GM21423 (cell line): Measurements from ENCODE around the gene MOSMO.
"Not testable (repeated sequence)": the region's sequence is repeated elsewhere in the genome, so short reads cannot be mapped to it uniquely, and the experiment has no call there.

Experiments used
- ATAC-seq: cut with Tn5 transposase; IDR thresholded peaks from one replicate; pipeline ENCODE4 v1.9.1; 2021; ENCODE audit warnings: mild to moderate bottlenecking, moderate library complexity; ENCODE audit not compliant: unreplicated experiment

MOSMO gene

GRCh38 chr16:22091721-22092120 is 83.8 kb downstream of the MOSMO start:
- ATAC-seq, result no peak

DNA sequence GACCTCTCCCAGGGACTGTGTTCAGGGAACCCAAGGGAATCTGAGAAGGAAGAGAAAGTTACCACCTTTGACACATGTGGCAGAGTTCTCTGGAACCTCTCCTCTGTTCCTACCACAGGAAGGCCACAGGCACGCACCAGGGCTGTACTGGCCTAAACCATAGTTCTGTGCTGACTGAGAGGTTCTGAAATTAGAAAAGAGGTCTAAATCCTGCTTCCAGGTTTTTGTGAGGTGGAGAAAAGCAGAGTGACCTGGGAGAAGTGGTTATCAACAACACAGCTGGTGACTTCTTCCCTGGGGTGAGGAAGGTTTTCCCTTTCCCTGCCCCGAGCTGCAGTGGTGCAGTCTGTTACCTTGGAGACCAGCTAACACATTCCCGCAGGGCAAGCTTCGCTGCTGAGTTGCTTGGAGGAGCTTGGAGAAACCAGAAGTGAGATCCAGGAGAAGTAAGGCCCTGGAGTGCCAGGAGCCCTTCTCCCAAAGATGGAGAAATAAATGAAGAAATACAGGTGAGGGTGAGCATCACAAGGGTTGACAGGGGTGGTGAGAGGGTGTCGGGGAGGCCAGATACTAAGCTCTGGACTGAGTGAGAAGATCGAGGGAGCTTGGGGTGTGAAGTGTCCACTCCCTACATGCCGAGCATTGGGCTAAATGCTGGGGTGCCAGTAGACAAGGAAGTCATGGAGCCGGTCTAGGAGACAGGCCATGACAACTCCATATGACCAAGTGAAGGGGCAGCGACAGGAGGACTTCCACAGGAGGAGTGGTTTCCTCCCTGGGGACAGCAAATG is 84.4 kb downstream of the MOSMO start, which contains the start of gene VWA3A:
TSS of gene VWA3A (plus strand) at position 399 of the 791 bp plus-strand sequence. CDS start at position 496, 97 bp downstream.
- ATAC-seq, result no peak

DNA sequence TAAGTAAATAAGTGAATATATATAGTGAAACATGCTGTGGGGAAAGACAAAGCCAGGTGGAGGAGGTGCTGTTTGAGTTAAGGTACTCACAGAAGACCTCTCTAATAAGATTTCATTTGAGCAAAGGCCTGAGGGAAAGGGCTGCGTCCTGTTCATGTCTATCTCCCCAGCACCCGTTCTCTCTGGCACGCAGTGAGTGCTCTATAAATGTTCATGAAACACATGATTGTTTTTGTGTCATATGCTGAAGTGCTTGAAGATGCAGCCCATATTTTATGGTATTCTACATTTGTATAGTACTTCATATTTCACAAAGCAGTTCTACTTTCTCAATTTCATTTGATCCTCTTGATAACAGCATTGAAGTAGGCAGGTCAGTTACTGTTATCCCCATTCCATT is 85.4 kb downstream of the MOSMO start:
- no peak for ATAC-seq

- ATAC-seq, result no peak
Measured at GRCh38 chr16:22093996-22094395, 86.1 kb downstream of the MOSMO start.

DNA sequence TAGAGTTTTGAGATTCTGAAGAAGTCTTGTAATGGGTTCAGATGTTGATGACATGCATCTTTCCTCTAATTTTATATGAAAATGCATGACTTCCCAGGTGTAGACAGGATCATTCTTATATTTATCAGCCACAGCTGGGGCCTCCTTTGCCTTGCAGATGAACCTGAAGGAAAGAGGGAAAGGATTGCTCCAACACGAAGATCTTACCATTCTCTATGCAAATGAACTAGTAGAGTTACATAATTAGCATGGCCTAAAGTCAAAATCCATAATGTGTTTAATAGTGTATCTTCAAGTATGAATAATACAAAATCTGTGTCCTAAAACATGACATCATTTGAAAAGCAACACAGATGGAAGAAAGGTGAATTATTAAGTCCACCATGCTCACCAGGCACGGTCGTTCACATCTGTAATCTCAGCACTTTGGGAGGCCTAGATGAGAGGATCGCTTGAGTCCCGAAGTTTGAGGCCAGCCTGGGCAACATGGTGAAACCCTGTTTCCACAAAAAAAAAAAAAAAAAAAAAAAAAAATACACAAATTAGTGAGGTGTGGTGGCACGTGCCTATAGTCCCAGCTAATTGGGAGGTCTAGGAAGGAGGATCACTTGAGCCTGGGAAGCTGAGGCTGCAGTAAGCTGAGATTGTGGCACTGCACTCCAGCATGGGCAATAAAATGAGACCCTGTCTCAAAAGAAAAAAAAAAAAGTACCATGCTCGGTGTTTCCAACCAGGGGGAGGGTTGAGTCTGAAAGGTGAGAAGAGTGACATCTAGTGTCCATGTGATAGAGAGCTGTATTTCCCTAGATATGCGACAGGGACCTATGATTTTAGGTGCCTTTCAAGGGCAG is 90.7 kb downstream of the MOSMO start:
- no peak for ATAC-seq

DNA sequence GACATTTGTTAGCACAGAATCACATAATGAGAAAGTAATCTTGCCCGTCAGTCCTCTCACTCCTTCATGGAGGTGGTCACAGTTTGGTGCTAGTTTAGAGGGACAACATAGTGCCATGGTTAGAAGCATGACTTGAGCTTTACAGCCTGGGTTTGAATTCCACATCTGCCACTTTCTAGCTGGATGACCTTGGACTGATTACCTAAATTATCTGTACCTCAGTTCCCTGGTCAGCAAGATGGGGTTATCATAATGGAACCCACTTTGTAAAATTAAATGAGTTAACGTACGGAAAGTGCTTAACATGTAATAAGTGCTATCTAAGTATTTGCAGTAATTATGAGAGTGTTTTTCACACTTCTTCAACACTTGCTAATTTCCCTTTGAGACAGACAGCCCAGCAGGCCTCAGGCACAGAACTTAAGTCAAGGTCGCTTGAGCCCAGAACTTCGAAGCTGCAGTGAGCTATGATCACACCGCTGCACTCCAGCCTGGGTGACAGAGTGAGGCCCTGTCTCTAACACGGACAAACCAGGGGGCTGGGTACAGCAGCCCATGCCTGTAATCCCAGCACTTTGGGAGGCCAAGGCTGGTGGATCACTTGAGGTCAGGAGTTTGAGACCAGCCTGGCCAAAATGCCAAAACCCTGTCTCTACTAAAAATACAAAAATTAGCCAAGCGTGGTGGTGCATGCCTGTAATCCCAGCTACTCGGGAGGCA is 91.5 kb downstream of the MOSMO start:
- no peak for ATAC-seq

- no peak for ATAC-seq
Measured at GRCh38 chr16:22103441-22103840, 95.5 kb downstream of the MOSMO start.

DNA sequence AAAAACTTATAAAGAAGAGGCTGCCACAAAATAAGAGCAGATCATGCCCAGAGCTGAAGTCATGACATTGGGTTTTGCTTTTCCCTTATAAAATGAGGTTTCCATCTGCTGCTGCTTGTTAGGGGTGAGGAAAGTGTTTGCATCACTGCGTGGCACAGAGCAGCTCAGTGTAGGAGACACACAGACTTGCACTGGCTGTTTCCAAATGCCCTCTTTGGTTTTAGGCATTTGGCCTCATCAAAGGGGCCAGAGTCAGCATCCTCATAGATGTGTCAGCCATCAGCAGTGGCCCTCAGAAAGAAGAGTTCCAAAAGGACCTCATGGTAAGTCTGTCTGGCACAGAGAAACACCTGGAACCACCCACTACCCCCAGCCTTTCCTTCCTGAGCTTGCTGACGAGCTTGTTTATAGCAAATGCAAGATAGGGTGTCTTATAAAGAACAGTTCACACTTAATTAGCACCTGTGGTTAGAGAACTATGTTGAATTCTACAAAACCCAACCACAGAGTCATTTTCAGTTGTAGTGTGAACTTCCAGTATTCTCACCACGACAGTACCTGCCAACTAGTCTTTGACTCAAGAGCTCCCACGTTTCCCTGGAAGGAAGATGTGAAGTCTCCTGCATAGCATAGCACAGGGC is 101.5 kb downstream of the MOSMO start:
- no peak for ATAC-seq

- not testable (repeated sequence) for ATAC-seq
Measured at GRCh38 chr16:22111629-22112028, 103.7 kb downstream of the MOSMO start.

DNA sequence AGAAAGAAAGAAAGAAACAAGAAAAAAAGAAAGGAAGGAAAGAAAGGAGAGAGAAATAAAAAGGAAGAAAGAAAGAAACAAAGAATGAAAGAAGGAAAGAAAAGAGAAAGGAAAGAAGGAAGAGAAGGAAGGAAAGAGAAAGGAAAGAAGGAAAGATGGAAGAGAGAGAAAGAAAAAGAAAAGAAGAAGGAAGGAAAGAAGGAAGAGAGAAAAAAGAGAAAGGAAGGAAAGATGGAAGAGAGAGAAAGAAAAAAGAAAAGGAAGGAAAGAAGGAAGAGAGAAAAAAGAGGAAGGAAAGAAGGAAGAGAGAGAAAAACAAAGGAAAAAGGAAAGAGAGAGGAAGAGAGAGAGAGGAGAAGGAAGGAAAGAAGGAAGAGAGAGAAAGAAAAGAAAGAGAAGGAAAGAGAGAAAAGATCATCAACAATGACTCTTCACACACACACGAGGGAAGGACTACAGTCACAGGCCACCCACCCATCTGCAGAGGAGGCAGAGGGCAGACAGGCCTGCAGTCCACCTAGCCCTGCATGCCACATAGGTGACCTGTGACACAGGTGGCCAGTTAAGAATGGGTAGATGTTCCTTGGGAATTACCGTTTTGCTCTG is 108.3 kb downstream of the MOSMO start:
- no peak for ATAC-seq

GRCh38 chr16:22117609-22118008 is 109.7 kb downstream of the MOSMO start:
- ATAC-seq, result no peak

- no peak for ATAC-seq
Measured at GRCh38 chr16:22120440-22120839, 112.5 kb downstream of the MOSMO start.

- ATAC-seq, result no peak
Measured at GRCh38 chr16:22122239-22122638, 114.3 kb downstream of the MOSMO start.

- ATAC-seq, result no peak
Measured at GRCh38 chr16:22123146-22123545, 115.2 kb downstream of the MOSMO start.

DNA sequence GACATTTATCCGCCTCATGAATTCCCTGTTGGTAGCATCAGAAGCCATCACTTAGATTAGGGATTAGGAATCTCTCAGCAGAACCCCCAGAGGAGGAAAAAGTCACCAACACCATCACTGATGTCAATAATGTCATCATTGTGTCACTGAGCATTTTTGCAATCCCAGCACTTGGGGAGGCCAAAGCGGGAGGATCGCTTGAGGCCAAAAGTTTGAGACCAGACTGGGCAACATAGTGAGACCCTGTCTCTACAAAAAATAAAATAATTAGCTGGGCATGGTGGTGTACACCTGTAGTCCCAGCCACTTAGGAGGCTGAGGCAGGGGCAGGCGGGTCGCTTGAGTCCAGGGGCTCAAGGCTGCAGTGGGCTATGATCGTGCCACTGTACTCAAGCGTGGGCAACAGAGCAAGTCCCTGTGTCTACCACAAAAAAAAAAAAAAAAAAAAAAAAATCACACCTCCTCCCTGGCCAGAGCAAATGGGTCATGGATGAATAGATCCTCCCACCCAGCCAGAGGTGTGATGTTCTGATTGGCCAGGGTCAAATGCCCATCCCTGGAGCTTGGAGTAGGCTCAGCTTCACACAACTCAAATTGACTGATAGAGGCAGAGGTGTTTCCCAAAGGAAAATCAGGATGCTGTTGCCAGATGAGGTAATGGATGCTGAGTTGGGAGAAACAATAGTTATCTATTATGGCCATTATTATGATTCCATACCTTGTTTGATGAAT is 116.0 kb downstream of the MOSMO start:
- ATAC-seq, result no peak

- no peak for ATAC-seq
Measured at GRCh38 chr16:22124583-22125284, 116.8 kb downstream of the MOSMO start.

- ATAC-seq, result no peak
Measured at GRCh38 chr16:22126037-22126558, 118.2 kb downstream of the MOSMO start.

- not testable (repeated sequence) for ATAC-seq
Measured at GRCh38 chr16:22128537-22128936, 120.6 kb downstream of the MOSMO start.

GRCh38 chr16:22130528-22130927 is 122.6 kb downstream of the MOSMO start:
- ATAC-seq, result no peak
